Trophoblast cell (in vitro differentiated cells and primary cell): ENCODE data around the gene SPRR1A.

Experiments
- DNase-seq, 2 donors: peaks; one replicate each; pipeline ENCODE4 v3.0.0-alpha.2; 2016
- H2AFZ ChIP-seq: 2 replicates; pipeline ENCODE4 v1.6.1; 2013; ENCODE audit warnings: low read length, moderate library complexity, mild to moderate bottlenecking; ENCODE audit not compliant: insufficient read depth, poor library complexity
- H2AK5ac ChIP-seq: 2 replicates; pipeline ENCODE4 v1.6.1; 2013; ENCODE audit warnings: mild to moderate bottlenecking, low read length
- H2BK120ac ChIP-seq: 2 replicates; pipeline ENCODE4 v1.6.1; 2013; ENCODE audit warnings: low read length, mild to moderate bottlenecking, moderate library complexity; ENCODE audit not compliant: insufficient read depth, poor library complexity
- H2BK12ac ChIP-seq: 2 replicates; pipeline ENCODE4 v1.6.1; 2013; ENCODE audit warnings: mild to moderate bottlenecking, low read length, moderate library complexity
- H2BK5ac ChIP-seq: 2 replicates; pipeline ENCODE4 v1.6.1; 2013; ENCODE audit warnings: low read length, low read depth, moderate library complexity, mild to moderate bottlenecking; ENCODE audit not compliant: poor library complexity
- H3K14ac ChIP-seq: 2 replicates; pipeline ENCODE4 v1.6.1; 2013; ENCODE audit warnings: mild to moderate bottlenecking, low read length
- H3K18ac ChIP-seq: 2 replicates; pipeline ENCODE4 v1.6.1; 2013; ENCODE audit warnings: mild to moderate bottlenecking, low read length
- H3K23ac ChIP-seq: 2 replicates; pipeline ENCODE4 v1.6.1; 2013; ENCODE audit warnings: low read length
- H3K27ac ChIP-seq: 2 replicates; pipeline ENCODE4 v1.5.1; 2013; ENCODE audit warnings: low read depth, mild to moderate bottlenecking, inconsistent platforms, low read length, moderate library complexity
- H3K27me3 ChIP-seq: 2 replicates; pipeline ENCODE4 v1.6.1; 2013; ENCODE audit warnings: inconsistent platforms, mild to moderate bottlenecking, low read length, moderate library complexity; ENCODE audit not compliant: insufficient read depth
- H3K36me3 ChIP-seq, 2 experiments: 1 replicate in 1 of 2; 2 replicates in 1 of 2; pipeline ENCODE4 v1.6.1; 2013; ENCODE audit warnings: low read length in 2 of 2, mild to moderate bottlenecking in 2 of 2, moderate library complexity in 1 of 2; ENCODE audit not compliant: insufficient read depth in 2 of 2, control insufficient read depth in 1 of 2
- H3K4ac ChIP-seq: 2 replicates; pipeline ENCODE4 v1.6.1; 2013; ENCODE audit warnings: low read depth, mild to moderate bottlenecking, low read length, moderate library complexity
- H3K4me1 ChIP-seq, 2 experiments: 1 replicate in 1 of 2; 2 replicates in 1 of 2; pipeline ENCODE4 v1.6.1; 2013; ENCODE audit warnings: low read length in 2 of 2, mild to moderate bottlenecking in 2 of 2, moderate library complexity in 1 of 2; ENCODE audit not compliant: insufficient read depth in 2 of 2, control insufficient read depth in 1 of 2
- H3K4me2 ChIP-seq: 2 replicates; pipeline ENCODE4 v1.6.1; 2013; ENCODE audit warnings: inconsistent platforms, mild to moderate bottlenecking, low read length, moderate library complexity
- H3K4me3 ChIP-seq: 2 replicates; pipeline ENCODE4 v1.5.1; 2013; ENCODE audit warnings: mild to moderate bottlenecking, low read depth, low read length, inconsistent platforms
- H3K79me1 ChIP-seq: one replicate; pipeline ENCODE4 v1.6.1; 2013; ENCODE audit warnings: low read length
- H3K79me2 ChIP-seq: 2 replicates; pipeline ENCODE4 v1.6.1; 2013; ENCODE audit warnings: low read length, mild to moderate bottlenecking; ENCODE audit not compliant: control insufficient read depth, insufficient read depth, poor library complexity
- H3K9ac ChIP-seq: 2 replicates; pipeline ENCODE4 v1.6.1; 2013; ENCODE audit warnings: mild to moderate bottlenecking, low read length
- H3K9me3 ChIP-seq: 2 replicates; pipeline ENCODE4 v1.6.1; 2013; ENCODE audit warnings: low read depth, mild to moderate bottlenecking, control low read depth, inconsistent platforms, low read length; ENCODE audit not compliant: insufficient read depth
- H4K12ac ChIP-seq: 2 replicates; pipeline ENCODE4 v1.6.1; 2013; ENCODE audit warnings: low read depth, mild to moderate bottlenecking, low read length, moderate library complexity
- H4K8ac ChIP-seq: 2 replicates; pipeline ENCODE4 v1.6.1; 2013; ENCODE audit warnings: low read depth, mild to moderate bottlenecking, low read length, moderate library complexity
- H4K91ac ChIP-seq: one replicate; pipeline ENCODE4 v1.6.1; 2013; ENCODE audit warnings: low read depth, mild to moderate bottlenecking, low read length, moderate library complexity
- WGBS: extraction: QIAGEN DNeasy Blood & Tissue Kit; methylation state at CpG from one replicate; pipeline ENCODE4 v1.1.7; 2013; ENCODE audit warnings: missing lambda C conversion rate; ENCODE audit not compliant: insufficient read length, insufficient coverage; ENCODE audit errors: extremely low coverage; 5-methylcytosine and 5-hydroxymethylcytosine counted together

Gene SPRR1A

GRCh38 chr1:153030895-153031294 is 47.0 kb downstream of the SPRR1A start, which contains the start of gene SPRR1B:
TSS of gene SPRR1B (plus strand) at chr1:153031203. CDS start at chr1:153032346, 1,143 bp downstream.
- Histone ChIP-seq H2BK12ac (no peak within 1 kb of the TSS), H4K8ac (no peak within 1 kb of the TSS), H3K27me3 (no peaks in the 10 kb centered on the region), H3K14ac (no peak within 1 kb of the TSS), H3K4me3 (no peak within 1 kb of the TSS), H2BK5ac (no peak within 1 kb of the TSS), H2AFZ (no peak within 1 kb of the TSS), H3K4me2 (no peak within 1 kb of the TSS), H2BK120ac (no peak within 1 kb of the TSS), H4K91ac (no peak within 1 kb of the TSS), H3K9me3 (no peaks in the 10 kb centered on the region), H3K9ac (no peak within 1 kb of the TSS), H3K27ac (no peak within 1 kb of the TSS), H3K18ac (no peak within 1 kb of the TSS), H3K23ac (no peak within 1 kb of the TSS), H4K12ac (no peak within 1 kb of the TSS), H3K4ac (no peak within 1 kb of the TSS), H3K79me2 (no peaks in the 10 kb centered on the region), H2AK5ac (no peak within 1 kb of the TSS), H3K79me1 (no peaks in the 10 kb centered on the region), H3K4me1 (no peaks in the 10 kb centered on the region), H3K36me3 (no peaks in the 10 kb centered on the region)
- peak in 1 of 2 donors; percentile 24 for DNase-seq

GRCh38 chr1:153032073-153032472 is 48.2 kb downstream of the SPRR1A start:
- H2AK5ac ChIP-seq, result no peak overlapping the region
- H3K9ac ChIP-seq, result no peak overlapping the region
- no peak overlapping the region for H3K4me2 ChIP-seq
- no peak overlapping the region for H2BK120ac ChIP-seq
- H3K9me3 ChIP-seq, result no peaks in the 10 kb centered on the region
- H4K12ac ChIP-seq, result no peak overlapping the region
- no peak overlapping the region for H3K27ac ChIP-seq
- no peaks in the 10 kb centered on the region for H3K36me3 ChIP-seq
- peak overlapping the region; percentile 44 for H2BK12ac ChIP-seq
- H3K4me1 ChIP-seq, result no peaks in the 10 kb centered on the region
- no peak overlapping the region for H3K4ac ChIP-seq
- no peak overlapping the region for H4K91ac ChIP-seq
- no peak overlapping the region for H3K23ac ChIP-seq
- H4K8ac ChIP-seq, result no peak overlapping the region
- H3K14ac ChIP-seq, result no peak overlapping the region
- H2AFZ ChIP-seq, result no peak overlapping the region
- H3K18ac ChIP-seq, result no peak overlapping the region
- H3K4me3 ChIP-seq, result no peak overlapping the region
- H2BK5ac ChIP-seq, result no peak overlapping the region
- H3K79me2 ChIP-seq, result no peaks in the 10 kb centered on the region
- H3K27me3 ChIP-seq, result no peaks in the 10 kb centered on the region
- no peaks in the 10 kb centered on the region for H3K79me1 ChIP-seq
- DNase-seq, result no peak

DNA sequence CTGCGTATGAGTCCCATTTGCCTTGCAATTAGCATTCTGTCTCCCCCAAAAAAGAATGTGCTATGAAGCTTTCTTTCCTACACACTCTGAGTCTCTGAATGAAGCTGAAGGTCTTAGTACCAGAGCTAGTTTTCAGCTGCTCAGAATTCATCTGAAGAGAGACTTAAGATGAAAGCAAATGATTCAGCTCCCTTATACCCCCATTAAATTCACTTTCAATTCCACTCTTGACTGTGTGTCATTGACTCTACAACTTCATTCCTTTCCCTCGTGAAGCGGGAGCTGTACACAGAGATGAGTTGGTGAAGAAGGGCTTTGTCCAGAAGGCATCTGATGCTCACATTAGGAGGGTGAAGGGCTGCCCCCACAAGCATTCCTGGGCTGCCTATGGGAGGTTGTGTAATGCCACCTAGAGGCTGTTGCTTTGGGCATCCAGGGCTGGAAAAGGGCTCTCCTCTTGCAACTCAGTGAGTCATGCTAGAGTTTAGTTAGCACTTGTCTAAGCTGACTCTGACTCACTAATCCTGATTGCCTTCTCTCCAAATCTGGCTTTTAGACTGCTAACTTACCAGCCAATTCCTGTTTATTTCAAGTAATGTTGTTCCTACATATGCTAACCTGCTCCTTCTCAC is 48.9 kb downstream of the SPRR1A start:
- DNase-seq, result peak; percentile 66 to 80
- Histone ChIP-seq H2BK120ac (no peak overlapping the region), H2BK5ac (no peak overlapping the region), H3K4me2 (no peak overlapping the region), H3K27ac (no peak overlapping the region), H2AFZ (no peak overlapping the region), H3K79me1 (no peaks in the 10 kb centered on the region), H4K91ac (no peak overlapping the region), H3K23ac (no peak overlapping the region), H3K27me3 (no peaks in the 10 kb centered on the region), H3K4me3 (no peak overlapping the region), H3K14ac (no peak overlapping the region), H3K36me3 (no peaks in the 10 kb centered on the region), H3K4ac (no peak overlapping the region), H3K9ac (no peak overlapping the region), H2AK5ac (no peak overlapping the region), H3K18ac (no peak overlapping the region), H4K12ac (no peak overlapping the region), H3K9me3 (no peaks in the 10 kb centered on the region), H4K8ac (no peak overlapping the region), H2BK12ac (no peak overlapping the region), H3K4me1 (no peaks in the 10 kb centered on the region), H3K79me2 (no peaks in the 10 kb centered on the region)
- no CpG with 5 or more reads among the region's 3 CpGs for WGBS

DNA sequence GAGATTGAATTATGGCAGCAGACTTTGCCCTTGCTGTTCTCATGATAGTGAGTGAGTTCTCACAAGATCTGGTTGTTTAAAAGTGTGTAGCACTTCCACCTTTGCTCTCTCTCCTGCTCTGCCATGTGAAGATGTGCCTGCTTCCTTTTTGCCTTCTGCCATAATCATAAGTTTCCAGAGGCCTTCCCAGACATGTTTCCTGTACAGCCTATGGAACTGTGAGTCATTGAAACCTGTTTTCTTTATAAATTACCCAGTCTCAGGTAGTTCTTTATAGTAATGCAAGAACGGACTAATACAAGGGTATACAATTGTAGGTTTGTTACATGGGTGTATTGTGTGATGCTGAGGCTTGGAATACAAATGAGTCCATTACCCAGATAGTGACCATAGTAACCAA is 51.3 kb downstream of the SPRR1A start:
- no peak overlapping the region for H3K18ac ChIP-seq
- no peak overlapping the region for H2BK12ac ChIP-seq
- DNase-seq, result no peak
- no peaks in the 10 kb centered on the region for H3K79me1 ChIP-seq
- no peak overlapping the region for H4K8ac ChIP-seq
- H3K9ac ChIP-seq, result no peak overlapping the region
- H3K4me3 ChIP-seq, result no peak overlapping the region
- H4K12ac ChIP-seq, result no peak overlapping the region
- H3K79me2 ChIP-seq, result no peaks in the 10 kb centered on the region
- H3K23ac ChIP-seq, result no peak overlapping the region
- H3K36me3 ChIP-seq, result no peaks in the 10 kb centered on the region
- WGBS, result no CpG with 5 or more reads among the region's 1 CpG
- H3K27me3 ChIP-seq, result no peaks in the 10 kb centered on the region
- H2BK5ac ChIP-seq, result no peak overlapping the region
- no peak overlapping the region for H3K27ac ChIP-seq
- no peak overlapping the region for H3K4ac ChIP-seq
- no peak overlapping the region for H3K4me2 ChIP-seq
- no peaks in the 10 kb centered on the region for H3K9me3 ChIP-seq
- H2AFZ ChIP-seq, result no peak overlapping the region
- no peak overlapping the region for H4K91ac ChIP-seq
- no peak overlapping the region for H2AK5ac ChIP-seq
- no peak overlapping the region for H3K14ac ChIP-seq
- no peak overlapping the region for H2BK120ac ChIP-seq
- H3K4me1 ChIP-seq, result no peaks in the 10 kb centered on the region
